ENCODE measurements around the gene HLA-F. TPM values are rescaled to one million over a fixed set of nuclear protein-coding genes. Genes with fewer than 3 reads are reported as not detected.

Gene HLA-F
- polyA plus RNA-seq, 2 of the 4 experiments (the other 2 are of a cell fraction), result 2.7 to 4.5 TPM

- TF ChIP-seq EP300 (IDR thresholded peaks at IDR 0.05) (no peak), PHF8 (IDR thresholded peaks at IDR 0.05; ENCODE audit: borderline replicate concordance, low read depth) (no peak), HEYL (CRISPR knock-in tag; IDR thresholded peaks at IDR 0.05) (no peak), CTCF (IDR thresholded peaks at IDR 0.05) (no peak), ESRRA (IDR thresholded peaks at IDR 0.05; ENCODE audit: borderline replicate concordance, low read length) (no peak), HOXB13 (CRISPR knock-in tag; IDR thresholded peaks at IDR 0.05; ENCODE audit: low read depth) (no peak), REST (IDR thresholded peaks at IDR 0.05) (no peak), ZSCAN20 (CRISPR knock-in tag; IDR thresholded peaks at IDR 0.05) (no peak)
These were observed 12.8 kb upstream of the HLA-F start (continued) for GRCh38 chr6:29710281-29710941.

- CTCF ChIA-PET, result interaction anchor here (0.6 to 0.7 kb wide), 3 partner anchors 86 to 748 kb away, joined by 3 to 5 read pairs (median 3); no protein-coding TSS in a partner anchor
These were observed 2.4 kb upstream of the HLA-F start for GRCh38 chr6:29720863-29721262.

More at GRCh38 chr6:29720863-29721262, 2.4 kb upstream of the HLA-F start:
- WGBS (ENCODE audit: missing lambda C conversion rate), result 31% methylated on average over 2 of the region's 2 CpGs
- Histone ChIP-seq H3K27ac (no peak overlapping the region), H3K4me3 (no peak overlapping the region), H3K4me2 (no peak overlapping the region), H3K4me1 (no peaks in the 10 kb centered on the region), H3K9me3 (no peaks in the 10 kb centered on the region)
- DNase-seq (ENCODE audit: low read depth in 1 of 2, low spot score in 1 of 2), result no peak
- FAIRE-seq, result no peak
- POLR2A ChIA-PET, result no interaction called here
- ATAC-seq, result no peak
- TF ChIP-seq FOSL2 (IDR thresholded peaks at IDR 0.05) (no peak), FOSL2 (CRISPR knock-in tag; IDR thresholded peaks at IDR 0.05) (no peak), RFX5 (IDR thresholded peaks at IDR 0.05) (no peak), RARB (CRISPR knock-in tag; IDR thresholded peaks at IDR 0.05) (no peak), POLR2A (IDR thresholded peaks at IDR 0.05; ENCODE audit: low read length) (no peak), CHD4 (IDR thresholded peaks at IDR 0.05; ENCODE audit: borderline replicate concordance) (no peak), CTCF (IDR thresholded peaks at IDR 0.05) (no peak), ZSCAN20 (CRISPR knock-in tag; IDR thresholded peaks at IDR 0.05) (no peak), BHLHE40 (IDR thresholded peaks at IDR 0.05; ENCODE audit: low read depth, low read length) (no peak), HOXB13 (CRISPR knock-in tag; IDR thresholded peaks at IDR 0.05; ENCODE audit: low read depth) (no peak)
